ENCODE results near the gene BCAN. TPM values are rescaled to one million over a fixed set of nuclear protein-coding genes. Genes with fewer than 3 reads are reported as not detected.

The BCAN gene
- total RNA-seq, 4 donors from 2014 or later, result not detected

- Histone ChIP-seq H3K9me3 (no peaks in the 10 kb centered on the region), H3K36me3 (no peaks in the 10 kb centered on the region), H3K27me3 (peaks cover 0 to 24% (median 0%) of the 10 kb centered on the region in 4 donors), H3K4me3 (no peak overlapping the region), H3K27ac (peak overlapping the region; percentile 21 to 84 (median 79)), H3K4me1 (peaks cover 87 to 100% (median 88%) of the 10 kb centered on the region in 3 donors)
- WGBS, 2 donors, result 46 to 50% methylated on average over 3 to 4 of the region's 4 CpGs
- intact Hi-C loops (cut with DNase I), result no loop called here
- no peak for TF ChIP-seq CTCF (IDR thresholded peaks at IDR 0.05)
- TF ChIP-seq POLR2A (IDR thresholded peaks at IDR 0.05), result no peak
- no peak for DNase-seq
Observed at GRCh38 chr1:156708218-156708661, 66.3 kb downstream of the BCAN start.

GRCh38 chr1:156709031-156709430, 67.1 kb downstream of the BCAN start:
- Histone ChIP-seq H3K9me3 (no peaks in the 10 kb centered on the region), H3K4me3 (no peak overlapping the region), H3K27me3 (peaks cover 0 to 16% (median 0%) of the 10 kb centered on the region in 4 donors), H3K4me1 (peaks cover 79 to 93% (median 88%) of the 10 kb centered on the region in 3 donors), H3K36me3 (no peaks in the 10 kb centered on the region), H3K27ac (peak overlapping the region; percentile 5 to 84 (median 79))
- intact Hi-C loops (cut with DNase I), result no loop called here
- 33 to 49% methylated on average over 4 of the region's 4 CpGs for WGBS, 2 donors
- DNase-seq, result no peak
- TF ChIP-seq POLR2A (IDR thresholded peaks at IDR 0.05), result no peak
- TF ChIP-seq CTCF (IDR thresholded peaks at IDR 0.05), result no peak

Other genes starting within 250 kb of the BCAN start
- gene MEF2D, start 141.3 kb upstream of the BCAN start, total RNA-seq, result 10 to 100 TPM in 3 of 4 donors, 1 to 10 TPM in 1; 9.1 to 30.1 (median 12.1) TPM
- 10 to 100 TPM in 1 of 4 donors, 1 to 10 TPM in 3; 7.1 to 12.8 (median 8.6) TPM for gene IQGAP3, start 69.6 kb upstream of the BCAN start, total RNA-seq
- gene TTC24, start 62.4 kb upstream of the BCAN start, total RNA-seq, result not detected
- 10 to 100 TPM; 36.5 to 64.4 (median 52.8) TPM for gene NAXE, start 50.3 kb upstream of the BCAN start, total RNA-seq
- 10 to 100 TPM; 14.0 to 41.8 (median 25.0) TPM for gene GPATCH4, start 40.6 kb upstream of the BCAN start, total RNA-seq
- gene HAPLN2, start 22.7 kb upstream of the BCAN start, total RNA-seq, result under 1 TPM in 1 of 4 donors, not detected in 3; 0.18 TPM
- 1 to 10 TPM; 3.5 to 8.0 (median 5.4) TPM for gene NES, start 35.3 kb downstream of the BCAN start, total RNA-seq
- gene CRABP2, start 63.5 kb downstream of the BCAN start, total RNA-seq, result 100 to 1,000 TPM; 149 to 916 (median 441) TPM
- 10 to 100 TPM in 3 of 4 donors, 1 to 10 TPM in 1; 9.7 to 44.9 (median 17.6) TPM for gene METTL25B, start 86.4 kb downstream of the BCAN start, total RNA-seq
- 10 to 100 TPM; 22.3 to 32.8 (median 28.4) TPM for gene ISG20L2, start 86.6 kb downstream of the BCAN start, total RNA-seq
- 10 to 100 TPM; 39.5 to 45.8 (median 42.3) TPM for gene MRPL24, start 99.0 kb downstream of the BCAN start, total RNA-seq
- 100 to 1,000 TPM; 180 to 278 (median 236) TPM for gene HDGF, start 109.6 kb downstream of the BCAN start, total RNA-seq
- 10 to 100 TPM; 35.6 to 42.6 (median 38.3) TPM for gene PRCC, start 125.4 kb downstream of the BCAN start, total RNA-seq
- 1 to 10 TPM in 2 of 4 donors, under 1 TPM in 1, not detected in 1; 0.32 to 2.0 (median 1.7) TPM for gene SH2D2A, start 174.7 kb downstream of the BCAN start, total RNA-seq
- not detected for gene INSRR, start 217.0 kb downstream of the BCAN start, total RNA-seq
- gene NTRK1, start 218.7 kb downstream of the BCAN start, total RNA-seq, result under 1 TPM in 2 of 4 donors, not detected in 2; 0.09 to 0.57 TPM